Ovary (tissue), 9 donors: ENCODE measurements around the gene ZBTB45. TPM values are rescaled to one million over a fixed set of nuclear protein-coding genes. Genes with fewer than 3 reads are reported as not detected.

ENCODE experiments used
- DNase-seq, 5 donors: peaks; one replicate each; pipeline ENCODE4 v3.0.0-alpha.2; 2019 to 2020
- H3K27ac ChIP-seq, 2 donors: fragments of 200-600 bp; one replicate each; pipeline versions ENCODE4 v1.5.1 to v1.8.0; 2019 to 2022
- H3K27me3 ChIP-seq: fragments of 200-600 bp; one replicate; pipeline ENCODE4 v1.8.0; 2022
- H3K36me3 ChIP-seq: fragments of 200-600 bp; sonication (generic); one replicate; pipeline ENCODE4 v1.5.1; 2019
- H3K4me1 ChIP-seq: one replicate; pipeline ENCODE4 v1.8.1; 2013; ENCODE audit warnings: mild to moderate bottlenecking, moderate library complexity; ENCODE audit not compliant: insufficient read depth
- H3K4me3 ChIP-seq: fragments of 200-600 bp; sonication (generic); one replicate; pipeline ENCODE4 v1.5.1; 2017
- H3K9me3 ChIP-seq, 2 donors: fragments of 200-600 bp in 1 of 2; sonication (generic) in 1 of 2; one replicate each; pipeline versions ENCODE4 v1.5.1 to v1.8.1; 2013 to 2019; ENCODE audit warnings: mild to moderate bottlenecking in 1 of 2, moderate library complexity in 1 of 2
- CTCF ChIP-seq, 3 donors: fragments of 450-650 bp in 2 of 3; fragments of 200-600 bp in 1 of 3; IDR thresholded peaks; one replicate each; pipeline versions ENCODE4 v1.5.1 to v1.8.0; 2016 to 2022; ENCODE audit warnings: antibody characterized with exemption in 3 of 3, mild to moderate bottlenecking in 1 of 3
- EP300 ChIP-seq: sonication (generic); formaldehyde crosslinking; IDR thresholded peaks from one replicate; pipeline ENCODE4 v1.6.1; 2017; ENCODE audit warnings: antibody characterized with exemption
- POLR2A ChIP-seq: fragments of 450-650 bp; IDR thresholded peaks from one replicate; pipeline ENCODE4 v1.6.1; 2017; ENCODE audit warnings: antibody characterized with exemption, mild to moderate bottlenecking, moderate library complexity
- WGBS, 3 donors: extraction: QIAGEN DNeasy Blood & Tissue Kit in 1 of 3; methylation state at CpG; one replicate each; pipeline versions ENCODE4 v1.1.5 to v1.1.7; 2013 to 2017; 5-methylcytosine and 5-hydroxymethylcytosine counted together
- intact Hi-C, 4 donors: fragments of 100-400 bp; cut with DNase I; formaldehyde crosslinking; loops; one replicate each; pipeline versions ENCODE4 v1.11.0 to v1.15.1; 2022 to 2023
- microRNA-seq, 3 donors: library from miRNA; unstranded; fragments of <30 nt; microRNA quantifications; one replicate each; pipeline versions ENCODE4 to v1.2.0, GENCODE V29; 2019 to 2020
- polyA plus RNA-seq, 2 donors: library from polyadenylated mRNA; stranded (reverse); fragments of 200-250 nt in 1 of 2; fragments of 350-450 nt in 1 of 2; fragmentation: Illumina TruSeq in 1 of 2; extraction: RNeasy Lipid Tissue Mini Kit (QIAGEN cat#74804) in 1 of 2; gene quantifications; one replicate each; pipeline ENCODE4 v1.2.3, GENCODE V29; 2013 to 2014
- small RNA-seq: library from RNA; depleted of rRNA; stranded (forward); fragments of <200 nt; gene quantifications from one replicate; pipeline ENCODE3, GENCODE V24; 2016
- total RNA-seq, 7 donors: library from RNA; depleted of rRNA in 2 of 7; stranded (reverse); fragments of >200 nt in 2 of 7; fragmentation: NEBNext Ultra II Directional in 3 of 7; extraction: Animal tissue kit (Norgen Biotek cat#: 25700) in 3 of 7; gene quantifications; one replicate each; pipeline versions ENCODE4 v1.1.0 to v1.2.4, GENCODE V29; 2016 to 2023
- donor health status: DM: no; HTN: no; CAD: no; lungs with moderate emphysema.
- donor health status: DM: no; HTN: no; CAD: no.
- donor health status: Bipolar disorder and iron deficiency.
- donor health status: DM: yes; HTN: yes; CAD: no.
- donor health status: DM: no; HTN: no; CAD: no.
- donor health status: DM: yes; HTN: yes; CAD: no.

Gene ZBTB45
- total and polyA plus RNA-seq, 9 donors, result 1.1 to 23.3 (median 14.1) TPM

GRCh38 chr19:58469241-58470013 lies 50.2 kb downstream of the ZBTB45 start:
- TF ChIP-seq POLR2A (no peak), EP300 (no peak), CTCF (IDR thresholded peaks at IDR 0.05) (no peak)

GRCh38 chr19:58468216-58468839 lies 51.3 kb downstream of the ZBTB45 start:
- no peak overlapping the region for H3K27ac ChIP-seq
- H3K9me3 ChIP-seq, result no peaks in the 10 kb centered on the region
- peaks cover 6% of the 10 kb centered on the region for H3K4me1 ChIP-seq
- no peaks in the 10 kb centered on the region for H3K36me3 ChIP-seq
- intact Hi-C loops, result no loop called here
- no peak for DNase-seq
- no peak for TF ChIP-seq EP300
- no peak for TF ChIP-seq CTCF (IDR thresholded peaks at IDR 0.05)
- no peak for TF ChIP-seq POLR2A
- no peak overlapping the region for H3K4me3 ChIP-seq
- H3K27me3 ChIP-seq, result no peaks in the 10 kb centered on the region
- WGBS, 3 donors, result 46 to 59% (median 49%) methylated on average over 5 of the region's 5 CpGs

More at GRCh38 chr19:58469241-58470013, 50.2 kb downstream of the ZBTB45 start:
- 84 to 91% (median 84%) methylated on average over 17 of the region's 17 CpGs for WGBS, 3 donors
- no peak overlapping the region for H3K4me3 ChIP-seq
- no peak overlapping the region for H3K27ac ChIP-seq
- H3K27me3 ChIP-seq, result no peaks in the 10 kb centered on the region
- peaks cover 6% of the 10 kb centered on the region for H3K4me1 ChIP-seq
- no peak for DNase-seq
- intact Hi-C loops, result no loop called here
- no peaks in the 10 kb centered on the region for H3K36me3 ChIP-seq
- H3K9me3 ChIP-seq, result no peaks in the 10 kb centered on the region

GRCh38 chr19:58466760-58467589 lies 52.6 kb downstream of the ZBTB45 start, which contains the start of gene ZNF324:
TSS of gene ZNF324 (plus strand) at chr19:58467080. CDS start at chr19:58469186, 2,106 bp downstream.
- intact Hi-C loops, result no loop called here
- Histone ChIP-seq H3K27ac (peak within 1 kb of the TSS in 1 of 2 donors; percentile 44), H3K36me3 (no peaks in the 10 kb centered on the region), H3K4me1 (peaks cover 6% of the 10 kb centered on the region), H3K4me3 (peak within 1 kb of the TSS; percentile 62), H3K27me3 (no peaks in the 10 kb centered on the region), H3K9me3 (no peaks in the 10 kb centered on the region)
- DNase-seq, result peak; percentile 97 to 98 (median 98)
- WGBS, 3 donors, result 0 to 1% (median 0%) methylated on average over 52 to 92 of the region's 92 CpGs
- TF ChIP-seq POLR2A (peak; percentile 42), EP300 (no peak)

- 27 to 41% (median 31%) methylated on average over 18 to 20 of the region's 20 CpGs for WGBS, 3 donors
- Histone ChIP-seq H3K4me1 (peaks cover 6% of the 10 kb centered on the region), H3K27ac (no peak overlapping the region), H3K4me3 (peak overlapping the region; percentile 62), H3K36me3 (no peaks in the 10 kb centered on the region), H3K27me3 (no peaks in the 10 kb centered on the region), H3K9me3 (no peaks in the 10 kb centered on the region)
- no peak for DNase-seq
- intact Hi-C loops, result no loop called here
- TF ChIP-seq CTCF (IDR thresholded peaks at IDR 0.05) (no peak), EP300 (no peak), POLR2A (no peak)
Observed at GRCh38 chr19:58466089-58466759, 53.4 kb downstream of the ZBTB45 start.

Small RNA genes lying within 50 kb of the gene (microRNA-seq; reads per million reads assigned to microRNA genes)
- 0 to 0.79 (median 0.18) reads per million in 3 donors for gene MIR6807

Small RNA genes lying within 50 kb of the gene (small RNA-seq; reads per million reads assigned to genes)
- gene MIR6807, result not detected
- gene RN7SL525P, result not detected
- not detected for gene RN7SL693P
- gene RNU6-1337P, result not detected

Other genes with a start within 250 kb of the ZBTB45 start
- 10 to 100 TPM in 1 of 7 donors, 1 to 10 TPM in 6; 4.8 to 10.6 (median 8.0) TPM for gene ZNF8, start 240.9 kb downstream of the ZBTB45 start, total RNA-seq
- 1 to 10 TPM; 2.7 to 4.2 TPM for gene ZNF8, start 240.9 kb downstream of the ZBTB45 start, polyA plus RNA-seq
- gene ERVK3-1, start 214.4 kb downstream of the ZBTB45 start, total RNA-seq, result 10 to 100 TPM; 26.9 to 37.6 (median 29.9) TPM
- gene ERVK3-1, start 214.4 kb downstream of the ZBTB45 start, polyA plus RNA-seq, result 10 to 100 TPM; 27.4 to 52.5 TPM
- gene ZSCAN22, start 192.8 kb downstream of the ZBTB45 start, total RNA-seq, result 1 to 10 TPM; 2.2 to 6.1 (median 4.5) TPM
- gene ZSCAN22, start 192.8 kb downstream of the ZBTB45 start, polyA plus RNA-seq, result 1 to 10 TPM; 1.1 to 2.3 TPM
- 10 to 100 TPM in 2 of 7 donors, 1 to 10 TPM in 5; 2.6 to 32.4 (median 4.8) TPM for gene A1BG, start 166.3 kb downstream of the ZBTB45 start, total RNA-seq
- 10 to 100 TPM in 1 of 2 donors, under 1 TPM in 1; 0.38 to 11.8 TPM for gene A1BG, start 166.3 kb downstream of the ZBTB45 start, polyA plus RNA-seq
- gene ZNF497, start 157.1 kb downstream of the ZBTB45 start, total RNA-seq, result 1 to 10 TPM; 2.5 to 6.5 (median 3.4) TPM
- gene ZNF497, start 157.1 kb downstream of the ZBTB45 start, polyA plus RNA-seq, result 1 to 10 TPM in 1 of 2 donors, under 1 TPM in 1; 0.30 to 2.2 TPM
- gene ZNF837, start 138.8 kb downstream of the ZBTB45 start, total RNA-seq, result 1 to 10 TPM; 1.4 to 3.2 (median 2.7) TPM
- 1 to 10 TPM in 1 of 2 donors, not detected in 1; 2.3 TPM for gene ZNF837, start 138.8 kb downstream of the ZBTB45 start, polyA plus RNA-seq
- 1,000 to 10,000 TPM; 1,875 to 5,180 (median 2,346) TPM for gene RPS5, start 132.5 kb downstream of the ZBTB45 start, total RNA-seq
- 1,000 to 10,000 TPM in 1 of 2 donors, 100 to 1,000 TPM in 1; 715 to 3,775 TPM for gene RPS5, start 132.5 kb downstream of the ZBTB45 start, polyA plus RNA-seq
- not detected for gene RNF225, start 124.2 kb downstream of the ZBTB45 start, total RNA-seq
- not detected for gene RNF225, start 124.2 kb downstream of the ZBTB45 start, polyA plus RNA-seq
- 10 to 100 TPM; 12.6 to 24.3 (median 22.0) TPM for gene ZNF584, start 111.2 kb downstream of the ZBTB45 start, total RNA-seq
- 10 to 100 TPM; 11.0 to 12.0 TPM for gene ZNF584, start 111.2 kb downstream of the ZBTB45 start, polyA plus RNA-seq
- 10 to 100 TPM in 2 of 7 donors, 1 to 10 TPM in 5; 6.2 to 12.5 (median 8.6) TPM for gene ZNF132, start 79.7 kb downstream of the ZBTB45 start, total RNA-seq
- 1 to 10 TPM; 3.3 to 5.9 TPM for gene ZNF132, start 79.7 kb downstream of the ZBTB45 start, polyA plus RNA-seq
- gene ZNF324B, start 68.2 kb downstream of the ZBTB45 start, total RNA-seq, result 10 to 100 TPM in 1 of 7 donors, 1 to 10 TPM in 6; 4.7 to 11.4 (median 8.5) TPM
- gene ZNF324B, start 68.2 kb downstream of the ZBTB45 start, polyA plus RNA-seq, result 1 to 10 TPM; 4.2 to 4.7 TPM
- gene ZNF324, start 52.7 kb downstream of the ZBTB45 start, total RNA-seq, result 10 to 100 TPM; 14.2 to 20.2 (median 18.6) TPM
- gene ZNF324, start 52.7 kb downstream of the ZBTB45 start, polyA plus RNA-seq, result 1 to 10 TPM; 3.9 to 8.7 TPM
- 10 to 100 TPM; 16.2 to 20.9 (median 18.6) TPM for gene ZNF446, start 43.5 kb downstream of the ZBTB45 start, total RNA-seq
- 10 to 100 TPM in 1 of 2 donors, 1 to 10 TPM in 1; 1.9 to 24.9 TPM for gene ZNF446, start 43.5 kb downstream of the ZBTB45 start, polyA plus RNA-seq
- 10 to 100 TPM in 4 of 7 donors, 1 to 10 TPM in 3; 6.5 to 14.8 (median 11.1) TPM for gene SLC27A5, start 7.8 kb downstream of the ZBTB45 start, total RNA-seq
- 10 to 100 TPM in 1 of 2 donors, under 1 TPM in 1; 0.70 to 14.2 TPM for gene SLC27A5, start 7.8 kb downstream of the ZBTB45 start, polyA plus RNA-seq
- 100 to 1,000 TPM; 193 to 505 (median 348) TPM for gene TRIM28, start 24.3 kb upstream of the ZBTB45 start, total RNA-seq
- 100 to 1,000 TPM; 270 to 294 TPM for gene TRIM28, start 24.3 kb upstream of the ZBTB45 start, polyA plus RNA-seq
- gene CHMP2A, start 35.3 kb upstream of the ZBTB45 start, total RNA-seq, result 100 to 1,000 TPM in 2 of 7 donors, 10 to 100 TPM in 5; 54.2 to 105 (median 96.1) TPM
- 100 to 1,000 TPM; 137 to 143 TPM for gene CHMP2A, start 35.3 kb upstream of the ZBTB45 start, polyA plus RNA-seq
- 10 to 100 TPM; 13.8 to 75.0 (median 62.6) TPM for gene UBE2M, start 38.8 kb upstream of the ZBTB45 start, total RNA-seq
- 100 to 1,000 TPM in 1 of 2 donors, 10 to 100 TPM in 1; 43.8 to 110 TPM for gene UBE2M, start 38.8 kb upstream of the ZBTB45 start, polyA plus RNA-seq
- gene MZF1, start 53.5 kb upstream of the ZBTB45 start, total RNA-seq, result 10 to 100 TPM; 26.2 to 48.0 (median 30.6) TPM
- gene MZF1, start 53.5 kb upstream of the ZBTB45 start, polyA plus RNA-seq, result 10 to 100 TPM; 10.8 to 32.5 TPM